GM03348 (cell line): ENCODE results near the gene CYB5R3.

ENCODE experiments used
- DNase-seq: peaks from one replicate; pipeline ENCODE4 v3.0.0; 2012; ENCODE audit warnings: low spot score

CYB5R3 gene

DNA sequence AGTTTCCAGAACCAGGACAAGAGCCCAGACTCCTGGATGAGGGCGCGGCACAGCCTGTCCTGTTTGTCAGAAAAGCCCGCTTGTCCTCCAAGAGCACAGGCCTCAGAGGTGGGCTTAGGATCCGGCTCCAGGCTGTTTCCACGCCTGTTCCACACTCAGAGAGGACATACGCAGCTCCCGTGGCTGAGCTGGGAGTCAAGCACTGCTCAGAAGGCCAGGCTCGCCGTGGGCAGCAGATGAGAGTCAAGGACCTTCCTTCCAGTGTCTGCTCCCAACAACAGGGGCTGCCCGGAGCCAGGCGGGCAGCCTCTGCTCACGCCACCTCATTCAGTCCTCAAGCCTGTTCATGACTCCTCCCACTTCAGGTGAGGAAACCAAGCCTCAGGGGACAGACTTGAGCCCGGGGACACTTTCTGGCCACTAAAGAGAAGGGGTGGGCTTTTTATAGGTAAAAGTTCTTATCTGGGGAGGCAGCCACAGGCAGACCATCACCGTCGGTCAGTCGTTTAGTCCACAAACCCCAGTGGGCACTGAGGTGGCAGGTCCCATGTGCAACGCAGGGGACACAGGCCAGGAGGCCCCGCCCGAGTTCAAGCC is 3.8 kb downstream of the CYB5R3 start:
- peak; percentile 42 for DNase-seq

DNA sequence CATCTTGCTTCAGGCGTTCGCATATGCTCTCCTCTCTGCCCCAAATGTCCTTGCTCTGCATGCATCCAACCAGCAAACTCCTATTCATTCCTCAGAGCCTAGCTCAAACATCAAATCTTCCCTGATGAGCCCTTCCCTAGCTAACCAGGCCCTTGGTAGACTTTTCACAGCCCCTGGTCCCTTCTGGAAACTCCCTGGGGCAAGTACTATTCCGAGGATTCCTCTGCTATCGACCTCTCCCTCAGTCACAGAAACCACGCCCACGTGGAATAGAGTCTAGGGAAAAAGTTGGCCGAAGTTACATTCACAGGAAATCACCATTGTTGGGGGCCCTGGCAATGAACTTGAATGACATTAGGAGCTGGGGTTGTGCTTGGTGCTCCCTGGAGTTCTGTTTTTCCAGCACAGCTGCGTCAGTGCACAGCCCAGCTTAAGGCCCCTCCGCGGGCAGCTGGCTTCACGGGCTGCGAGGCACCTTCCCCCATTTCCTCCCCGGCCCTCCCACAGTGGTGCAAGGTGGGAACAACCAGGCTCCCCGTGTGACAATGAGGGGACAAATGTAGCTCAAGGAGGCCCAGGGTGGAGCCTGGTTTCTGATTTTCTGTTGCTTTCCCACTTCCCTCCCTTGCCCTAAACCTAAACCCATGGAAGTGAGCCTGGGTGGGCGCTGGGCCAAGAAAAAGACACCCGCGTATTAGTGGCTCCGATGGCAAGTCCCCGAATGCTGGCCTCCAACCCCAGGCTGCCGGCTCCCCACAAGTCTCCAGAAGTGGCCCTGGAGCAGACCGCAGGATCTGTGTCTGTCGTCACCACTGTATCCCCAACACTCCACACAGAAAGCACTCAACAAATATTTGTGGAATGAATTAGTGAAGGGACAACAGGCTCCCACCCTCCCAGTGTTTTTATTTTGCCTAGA is 4.5 kb downstream of the CYB5R3 start:
- DNase-seq: peak; percentile 66

DNA sequence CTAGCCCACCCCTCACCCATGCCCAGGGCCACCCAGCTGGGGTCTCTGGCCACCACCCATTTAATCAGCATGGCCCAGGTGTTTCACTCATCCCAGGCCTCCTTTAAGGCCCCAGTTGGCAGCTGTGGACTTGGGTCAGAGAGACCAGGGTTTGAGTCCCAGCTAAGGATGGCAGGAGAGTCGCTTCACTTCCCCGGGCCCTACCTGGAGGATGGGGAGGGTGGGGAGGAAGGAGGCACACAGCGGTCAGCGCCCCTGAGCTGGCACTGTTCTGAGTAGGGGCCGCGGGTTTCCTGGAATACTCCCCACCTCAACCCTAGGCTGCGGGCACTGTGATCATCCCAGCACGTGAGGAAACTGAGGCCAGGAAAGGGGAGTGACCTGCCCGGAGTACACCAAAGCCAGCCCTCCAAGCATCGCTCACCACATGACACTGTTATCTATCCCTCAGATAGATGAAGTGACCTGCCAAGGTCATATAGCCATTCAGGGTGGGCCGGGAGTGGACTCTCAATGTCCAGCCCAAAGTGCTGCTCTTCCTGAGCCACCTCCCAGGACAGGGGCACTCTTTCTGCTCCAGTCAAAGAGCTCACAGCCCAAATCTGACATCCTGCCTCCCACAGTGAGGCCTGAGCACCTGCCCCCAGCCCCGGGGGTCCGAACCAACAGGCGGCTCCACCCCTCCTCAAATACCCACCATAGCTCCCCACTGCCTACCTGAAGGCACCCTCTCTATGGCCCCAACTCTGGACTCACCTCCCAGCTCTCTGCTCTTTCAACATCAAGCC is 5.4 kb downstream of the CYB5R3 start:
- no peak for DNase-seq

DNA sequence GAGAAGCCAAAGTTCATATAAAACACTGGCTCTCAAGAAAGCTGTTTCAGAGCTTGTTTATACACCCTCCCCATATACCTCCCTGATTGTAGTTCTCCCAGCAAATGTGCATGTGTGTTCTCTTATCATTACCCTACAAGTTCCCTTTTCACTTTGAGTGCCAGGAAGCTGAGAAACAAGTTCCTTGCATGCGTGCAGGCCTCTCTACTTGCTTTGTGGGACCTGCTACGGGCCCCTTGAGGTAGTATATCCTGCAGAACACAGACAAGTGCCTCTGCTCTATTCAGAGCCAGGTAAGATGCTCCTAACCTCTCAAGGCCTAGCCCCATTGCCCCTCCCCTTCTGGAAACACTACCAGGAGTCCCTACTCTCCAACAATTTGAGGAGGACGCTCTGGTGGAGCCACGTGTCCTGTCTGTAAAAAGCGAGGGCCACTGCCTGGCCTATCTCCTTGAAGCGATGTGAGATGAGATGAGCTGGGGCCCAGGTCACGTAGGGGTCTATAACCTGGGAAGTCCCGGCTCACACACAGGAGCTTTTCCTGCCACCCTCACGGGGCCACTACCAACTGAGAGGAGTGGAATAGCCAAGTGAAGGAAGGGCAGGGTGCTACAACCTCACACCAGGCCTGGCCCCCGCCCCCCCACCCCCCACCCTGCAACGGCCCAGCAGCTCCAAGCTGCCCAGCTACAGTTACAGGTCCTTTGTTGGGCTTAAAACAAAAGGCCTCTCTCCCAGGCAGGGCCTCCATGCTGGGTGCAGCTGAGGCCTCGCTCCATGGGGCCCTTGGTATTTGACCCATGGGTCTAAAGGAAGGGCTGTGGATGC is 6.2 kb downstream of the CYB5R3 start:
- no peak for DNase-seq

DNA sequence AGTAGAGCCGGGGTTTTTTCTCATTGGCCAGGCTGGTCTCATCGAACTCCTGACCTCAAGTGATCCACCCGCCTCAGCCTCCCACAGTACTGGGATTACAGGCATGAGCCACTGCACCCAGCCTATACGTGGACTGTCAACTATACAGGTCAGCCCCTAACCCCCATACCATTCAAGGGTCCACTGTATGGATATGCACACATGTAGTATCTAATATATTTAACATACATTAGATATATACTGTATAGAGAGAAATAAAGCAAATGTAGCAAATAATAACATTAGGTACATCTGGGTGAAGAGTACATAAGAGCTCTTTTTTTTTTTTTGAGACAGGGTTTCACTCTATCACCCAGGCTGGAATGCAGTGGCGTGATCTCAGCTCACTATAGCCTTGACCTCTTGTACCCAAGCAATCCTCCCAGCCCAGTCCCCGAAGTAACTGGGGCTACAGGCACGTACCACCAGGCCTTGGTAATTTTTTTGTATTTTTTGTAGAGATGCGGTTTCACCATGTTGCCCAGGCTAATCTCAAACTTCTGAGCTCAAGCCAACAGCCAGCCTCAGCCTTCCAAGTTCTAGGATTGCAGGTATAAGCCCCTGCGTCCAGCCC is 7.3 kb downstream of the CYB5R3 start:
- DNase-seq: no peak

DNA sequence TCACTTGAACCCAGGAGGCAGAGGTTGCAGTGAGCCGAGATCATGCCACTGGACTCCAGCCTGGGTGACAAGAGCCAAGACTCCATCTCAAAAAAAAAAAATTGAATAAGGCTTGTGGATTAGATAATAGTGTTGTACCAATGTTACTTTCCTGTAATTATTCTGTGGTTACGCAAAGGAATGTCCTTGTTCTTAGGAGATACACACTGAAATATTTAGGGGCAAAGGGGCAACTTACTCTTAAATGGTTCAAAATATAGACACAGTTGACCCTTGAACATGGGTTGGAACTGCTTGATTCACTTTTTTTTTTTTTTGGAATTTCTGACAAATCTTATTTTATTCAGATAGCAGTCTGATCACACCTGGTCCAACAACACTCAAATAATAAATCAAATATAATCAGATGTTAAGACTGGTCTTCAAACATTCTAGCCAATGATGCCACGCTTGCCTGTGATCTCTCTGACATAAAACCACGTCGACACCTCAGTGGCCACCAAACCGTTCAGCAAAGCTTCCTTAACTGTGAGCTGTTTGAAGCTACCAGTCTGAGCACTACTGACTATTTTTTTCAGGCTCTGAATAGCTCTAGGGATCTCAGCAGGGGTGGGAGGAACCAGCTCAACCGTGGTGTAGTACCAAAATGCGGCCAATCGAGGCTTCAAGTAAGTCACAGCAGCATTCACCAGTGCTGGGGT is 9.5 kb downstream of the CYB5R3 start:
- no peak for DNase-seq

DNA sequence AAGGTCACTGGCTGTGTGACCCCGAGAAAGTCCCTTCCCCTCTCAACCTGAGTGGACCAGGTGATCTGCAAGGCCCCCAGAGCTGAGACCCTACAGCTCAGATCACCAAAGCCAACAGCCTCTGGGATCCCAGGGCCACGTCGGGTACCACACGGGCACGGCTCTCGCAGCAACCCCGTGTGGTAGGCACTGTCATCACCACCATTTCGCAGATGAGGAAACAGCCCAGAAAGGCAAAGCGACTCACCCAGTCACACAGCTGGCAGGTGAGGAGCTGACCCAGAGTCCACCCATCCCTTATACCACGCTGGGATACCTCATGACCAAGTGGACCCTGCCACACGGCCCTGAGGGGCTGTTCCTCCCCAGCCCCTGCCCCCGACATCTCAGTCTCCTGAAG is 11.6 kb downstream of the CYB5R3 start:
- DNase-seq: no peak

DNA sequence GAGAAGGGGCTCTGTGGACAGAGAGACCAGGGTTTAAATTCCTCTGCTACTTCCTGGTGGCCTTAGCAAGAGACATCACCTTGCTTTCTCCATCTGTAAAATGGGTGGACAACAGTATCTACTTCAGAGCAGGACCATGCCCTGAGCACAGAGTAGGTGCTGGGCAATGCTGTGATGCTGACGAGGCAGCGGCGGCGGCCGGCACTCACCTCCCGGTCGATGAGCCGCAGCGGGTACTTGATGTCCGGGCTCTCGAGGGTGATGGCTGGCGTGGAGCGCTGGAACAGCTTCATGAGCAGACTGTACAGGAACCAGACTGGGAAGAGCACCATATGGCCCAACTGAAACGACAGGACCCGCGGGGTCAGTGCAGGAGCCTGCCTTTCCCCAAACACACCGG is 12.7 kb downstream of the CYB5R3 start:
- no peak for DNase-seq

DNA sequence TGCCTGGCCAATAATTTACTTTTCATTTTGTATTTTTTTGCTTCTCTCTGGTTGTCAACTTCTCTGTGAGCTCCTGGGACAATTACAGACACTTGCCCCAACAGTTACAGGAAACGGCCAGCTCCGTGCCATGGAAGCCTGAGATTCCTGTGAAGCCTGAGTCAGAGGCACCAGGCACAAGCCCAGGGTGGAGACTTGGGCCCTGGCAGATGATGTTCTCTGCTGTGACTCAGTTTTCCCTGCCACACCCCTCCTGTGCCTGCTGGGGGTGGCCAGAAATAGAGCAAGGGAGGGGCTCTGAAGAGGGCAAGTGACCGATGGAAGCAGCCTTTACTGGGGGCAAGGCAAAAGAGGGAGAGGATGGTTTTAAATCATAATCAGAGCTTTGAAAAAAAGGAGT is 13.7 kb downstream of the CYB5R3 start:
- DNase-seq: peak; percentile 93

DNA sequence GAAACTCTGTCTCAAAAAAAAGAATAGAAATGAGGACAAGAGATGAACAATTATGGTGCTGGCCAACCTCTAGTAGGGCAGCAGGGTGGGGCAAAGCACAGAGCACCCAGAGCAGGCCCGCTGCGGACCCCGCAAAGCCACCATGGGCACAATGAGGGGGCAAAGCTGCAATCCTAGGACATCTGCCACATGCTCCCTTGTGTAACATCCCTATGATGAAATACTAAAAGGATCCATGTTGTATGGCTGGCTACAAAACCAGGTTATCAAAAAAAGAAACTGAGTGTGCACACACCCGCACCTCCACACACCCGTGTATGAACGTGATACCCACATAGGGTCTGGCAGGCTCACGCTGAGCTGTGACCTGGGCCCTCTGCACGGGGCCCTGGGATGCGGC is 16.2 kb downstream of the CYB5R3 start:
- no peak for DNase-seq

DNA sequence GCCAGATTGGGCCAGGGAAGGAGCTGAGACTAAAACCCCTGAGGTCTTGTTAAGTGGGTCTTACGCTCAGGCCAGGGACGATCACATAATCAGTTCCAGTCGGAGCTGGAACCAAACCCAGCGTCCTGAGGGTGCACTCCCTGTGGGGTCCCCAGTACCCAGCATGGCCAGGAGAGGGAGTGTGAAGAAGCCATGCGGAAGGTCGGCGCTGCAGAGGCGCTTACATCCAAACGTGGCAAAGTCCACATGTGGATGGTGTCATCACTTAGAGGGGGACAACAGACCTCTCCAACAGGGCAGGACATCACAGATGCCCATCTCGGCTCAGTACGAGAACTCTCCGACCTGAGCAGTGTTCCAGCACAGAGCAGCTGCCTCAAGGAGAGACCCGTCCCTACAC is 17.1 kb downstream of the CYB5R3 start:
- DNase-seq: peak; percentile 22

DNA sequence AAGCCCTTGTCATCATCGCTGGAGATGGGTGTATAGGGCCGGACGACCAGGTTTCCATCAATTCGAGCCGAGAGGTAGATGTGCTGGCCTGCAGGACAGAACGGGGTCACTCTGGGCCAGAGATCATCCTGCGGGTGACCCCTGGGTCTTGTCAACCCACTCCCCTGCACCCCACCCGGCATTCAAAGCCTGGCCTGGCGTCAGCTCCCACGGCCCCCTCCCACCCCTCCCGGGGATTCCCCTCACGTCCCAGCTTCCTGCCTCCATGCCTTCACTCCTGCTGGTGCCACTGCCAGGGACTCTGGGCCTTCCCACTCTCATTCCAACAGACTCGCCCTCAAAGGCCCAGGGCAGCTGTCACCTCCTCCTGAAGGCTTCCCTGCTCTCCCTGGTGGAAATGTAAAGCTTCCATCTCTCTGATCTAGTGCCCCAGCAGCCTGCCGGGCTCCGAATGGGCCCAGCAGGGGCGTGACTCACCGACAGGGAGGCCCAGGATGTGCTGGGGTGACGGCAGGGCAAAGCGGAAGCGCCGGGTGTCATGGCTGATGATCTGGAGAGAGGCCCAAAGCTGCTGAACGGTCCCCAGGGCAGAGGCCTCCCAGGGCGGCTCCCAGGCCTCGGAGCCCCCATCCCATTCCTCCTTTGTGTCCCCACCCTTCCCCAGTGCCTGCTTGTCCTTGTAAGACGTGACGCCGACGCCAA is 18.1 kb downstream of the CYB5R3 start:
- no peak for DNase-seq

DNA sequence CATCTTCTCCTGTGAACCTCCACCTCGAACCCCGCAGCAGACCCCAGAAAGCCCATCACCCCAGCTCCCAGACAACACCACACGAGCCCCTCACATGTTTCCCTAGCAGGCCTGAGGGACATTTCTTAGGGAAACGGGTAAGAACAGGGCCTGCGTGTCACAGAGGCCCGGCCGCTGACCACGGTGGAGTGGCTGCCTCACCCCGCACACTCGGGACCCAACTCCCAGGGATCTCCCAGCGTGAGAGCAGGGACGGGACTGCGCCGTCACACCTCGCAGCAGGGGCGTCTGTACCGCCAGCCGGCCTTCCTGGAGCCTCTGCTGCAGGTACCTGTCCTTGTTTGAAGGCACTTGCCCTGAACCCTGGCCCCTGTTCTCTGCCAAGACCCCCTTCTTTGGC is 19.0 kb downstream of the CYB5R3 start:
- DNase-seq: no peak

DNA sequence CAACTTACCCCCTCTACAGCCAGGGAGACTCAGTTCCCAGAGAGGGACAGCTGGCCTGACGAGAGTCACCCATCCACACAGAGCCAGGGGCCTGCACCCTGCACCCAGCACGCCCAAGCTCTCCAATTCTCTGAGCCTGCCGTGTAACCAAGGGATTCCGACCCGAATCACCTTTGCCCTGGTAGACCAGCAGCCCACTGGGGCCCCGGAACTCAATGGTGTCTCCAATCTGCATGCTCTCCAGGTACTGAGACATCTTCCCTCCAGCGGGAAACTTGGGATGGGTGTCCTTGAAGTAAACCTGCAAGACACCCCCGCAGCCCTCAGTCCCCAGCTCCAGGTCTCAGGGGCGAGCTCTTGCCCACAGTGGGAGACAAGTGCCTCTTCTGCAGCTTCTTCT is 21.2 kb downstream of the CYB5R3 start:
- DNase-seq: no peak

DNA sequence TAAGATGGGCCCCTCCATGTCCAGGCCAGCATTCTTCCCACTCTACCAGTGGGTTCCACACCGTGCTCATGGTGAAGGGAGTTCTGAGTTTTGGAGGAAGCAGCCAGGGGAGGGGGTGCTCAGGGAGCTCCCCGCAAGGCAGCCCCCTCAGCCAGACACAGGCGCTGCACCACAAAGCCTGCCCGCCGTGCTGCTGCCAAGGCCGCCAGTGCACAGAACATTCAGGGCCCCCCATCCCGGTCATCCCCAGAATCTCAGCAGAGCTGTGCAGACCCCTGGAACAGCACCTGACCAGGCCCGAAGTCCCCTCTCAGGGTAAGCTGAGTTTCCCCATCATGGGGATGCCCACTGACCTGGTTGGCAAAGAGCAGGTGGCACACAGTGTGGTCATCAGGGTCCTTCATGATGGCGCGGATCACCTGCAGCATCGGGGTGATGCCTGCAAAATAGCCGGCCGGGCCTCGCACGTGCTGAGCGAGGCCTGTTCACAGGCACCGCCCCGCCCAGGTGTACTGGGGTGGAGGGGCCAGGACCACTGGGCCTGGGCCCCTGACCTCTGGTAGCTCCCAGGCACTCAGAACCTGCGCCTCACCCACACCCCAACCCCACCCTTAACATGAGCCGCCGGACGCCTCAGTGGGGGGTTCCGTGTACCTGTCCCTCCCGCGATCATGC is 22.1 kb downstream of the CYB5R3 start:
- no peak for DNase-seq

DNA sequence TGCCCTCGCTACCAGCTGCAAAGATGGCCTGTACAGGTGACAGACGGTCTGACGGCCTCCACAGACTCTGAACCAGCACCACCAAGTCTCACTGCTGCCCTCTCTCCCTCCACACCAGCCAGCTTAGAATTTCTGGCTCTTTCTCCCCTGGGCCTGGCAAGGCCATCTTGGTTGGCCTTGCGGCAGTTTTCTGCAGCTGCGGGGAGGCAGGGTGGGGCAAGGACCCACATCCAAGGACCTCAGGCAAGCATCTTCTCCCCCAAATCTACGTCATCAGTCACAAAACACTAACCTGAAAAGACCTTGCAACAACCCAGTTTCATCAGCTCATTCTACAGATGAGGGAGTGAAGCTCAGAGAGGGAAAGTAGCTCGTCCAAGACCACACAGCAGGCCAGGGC is 22.8 kb downstream of the CYB5R3 start:
- DNase-seq: no peak

DNA sequence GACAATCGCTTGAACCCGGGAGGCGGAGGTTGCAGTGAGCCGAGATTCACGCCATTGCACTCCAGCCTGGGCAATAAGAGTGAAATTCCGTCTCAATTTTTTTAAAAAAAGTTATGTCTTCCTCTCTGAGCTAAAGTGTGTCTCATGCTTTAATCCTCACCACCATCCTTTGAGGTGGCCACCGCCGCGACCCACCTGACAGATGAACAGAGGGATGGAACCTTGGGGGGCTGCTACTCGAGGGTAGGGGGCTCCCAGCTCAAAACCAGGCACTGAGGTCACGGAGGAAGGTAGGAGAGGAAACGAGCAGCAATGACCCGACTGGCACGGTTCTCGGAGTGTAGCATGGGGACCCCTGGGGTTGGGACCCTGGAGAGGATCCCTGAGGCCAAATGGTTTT is 23.8 kb downstream of the CYB5R3 start:
- no peak for DNase-seq

DNA sequence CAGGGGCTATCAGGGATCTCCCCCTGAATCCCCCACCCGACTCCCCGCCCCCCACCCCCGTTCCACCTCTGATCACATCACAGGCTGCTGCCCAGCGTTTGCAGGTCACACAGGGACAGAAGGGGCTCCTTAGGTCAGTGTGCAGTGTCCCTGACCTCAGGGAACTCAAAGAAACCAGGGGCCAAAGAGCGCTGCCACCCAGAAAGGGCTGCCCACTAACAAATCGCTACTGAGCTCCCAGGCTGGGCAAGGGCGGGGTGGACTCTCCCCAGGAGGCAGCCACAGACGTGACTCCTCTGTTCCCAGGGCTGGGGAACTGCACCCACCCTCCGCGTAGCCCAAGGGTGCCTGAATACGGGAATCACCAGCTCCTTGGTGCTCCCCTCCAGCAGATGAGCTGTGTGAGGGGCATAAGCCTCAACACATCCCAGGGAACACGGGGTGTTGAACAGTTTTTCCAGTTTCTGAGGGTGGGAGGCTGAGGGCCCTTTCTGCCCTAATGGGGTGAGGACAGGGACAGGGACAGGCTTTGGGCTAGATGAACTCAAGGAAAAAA is 24.6 kb downstream of the CYB5R3 start:
- DNase-seq: no peak

DNA sequence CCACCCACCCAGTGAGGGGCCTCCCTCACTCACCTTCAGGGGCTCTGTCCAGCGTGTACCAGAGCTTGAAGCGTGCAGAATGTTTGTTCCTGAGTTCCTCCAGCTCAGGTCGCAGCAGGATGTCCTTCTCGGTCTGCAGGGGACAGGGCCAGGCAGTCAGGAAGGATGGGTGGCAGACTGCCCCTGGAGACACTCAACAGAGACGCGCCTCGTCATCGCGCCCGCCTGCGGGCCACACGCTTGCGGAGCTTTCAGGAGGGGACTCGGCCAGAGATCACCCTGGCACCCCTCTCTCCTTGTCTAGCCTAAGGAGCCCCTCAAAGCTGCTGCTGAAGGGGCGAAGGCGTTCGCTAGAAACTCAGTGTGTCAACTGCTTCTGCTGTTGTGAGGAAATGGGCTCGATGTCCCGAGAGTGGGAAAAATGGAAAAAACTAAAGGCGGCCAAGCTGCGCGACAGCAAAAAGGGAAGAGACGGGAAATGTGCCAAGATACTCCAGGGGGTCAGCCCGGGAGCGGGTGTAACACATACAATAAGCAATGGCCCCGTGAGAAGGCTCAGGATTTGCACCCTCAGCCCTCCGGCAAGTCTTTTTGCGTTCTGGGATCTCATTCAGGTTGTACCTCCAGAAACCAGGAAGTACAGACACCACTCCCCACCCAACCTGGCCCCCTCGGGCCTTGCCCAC is 25.3 kb downstream of the CYB5R3 start:
- no peak for DNase-seq
